ENCODE results near the gene AHCYL2.

The AHCYL2 gene

GRCh38 chr7:129386506-129386905, 161.7 kb downstream of the AHCYL2 start:
- Mint-ChIP-seq H3K27ac (no peak overlapping the region), H3K4me1 (no peaks in the 10 kb centered on the region)

GRCh38 chr7:129387537-129387936, 162.7 kb downstream of the AHCYL2 start:
- no peak for DNase-seq
- Mint-ChIP-seq H3K4me3 (no peak overlapping the region), H3K27me3 (ENCODE audit: low read depth, poor library complexity) (no peaks in the 10 kb centered on the region), H3K36me3 (ENCODE audit: low read depth) (no peaks in the 10 kb centered on the region), H3K27ac (no peak overlapping the region), H3K4me1 (no peaks in the 10 kb centered on the region), H3K9me3 (no peaks in the 10 kb centered on the region)
- TF ChIP-seq CTCF (IDR thresholded peaks at IDR 0.05): no peak

More at GRCh38 chr7:129386506-129386905, 161.7 kb downstream of the AHCYL2 start:
- Mint-ChIP-seq H3K27me3 (ENCODE audit: low read depth, poor library complexity) (no peaks in the 10 kb centered on the region), H3K4me3 (no peak overlapping the region), H3K36me3 (ENCODE audit: low read depth) (no peaks in the 10 kb centered on the region), H3K9me3 (no peaks in the 10 kb centered on the region)
- no peak for DNase-seq
- TF ChIP-seq CTCF (IDR thresholded peaks at IDR 0.05): no peak

GRCh38 chr7:129388333-129389098, 163.7 kb downstream of the AHCYL2 start:
- Mint-ChIP-seq H3K27me3 (ENCODE audit: low read depth, poor library complexity) (no peaks in the 10 kb centered on the region), H3K27ac (no peak overlapping the region), H3K36me3 (ENCODE audit: low read depth) (peaks cover under 1% of the 10 kb centered on the region), H3K4me3 (no peak overlapping the region), H3K9me3 (no peaks in the 10 kb centered on the region), H3K4me1 (no peaks in the 10 kb centered on the region)
- DNase-seq: no peak
- no peak for TF ChIP-seq CTCF (IDR thresholded peaks at IDR 0.05)

- H3K27ac Mint-ChIP-seq: no peak overlapping the region
Observed at GRCh38 chr7:129389829-129390228, 165.0 kb downstream of the AHCYL2 start.

GRCh38 chr7:129390314-129390713, 165.5 kb downstream of the AHCYL2 start:
- Mint-ChIP-seq H3K27me3 (ENCODE audit: low read depth, poor library complexity) (peaks cover 4% of the 10 kb centered on the region), H3K4me3 (no peak overlapping the region), H3K9me3 (no peaks in the 10 kb centered on the region), H3K27ac (no peak overlapping the region), H3K36me3 (ENCODE audit: low read depth) (peaks cover 12% of the 10 kb centered on the region), H3K4me1 (no peaks in the 10 kb centered on the region)
- TF ChIP-seq CTCF (IDR thresholded peaks at IDR 0.05): no peak
- no peak for DNase-seq

More at GRCh38 chr7:129389829-129390228, 165.0 kb downstream of the AHCYL2 start:
- Mint-ChIP-seq H3K4me1 (no peaks in the 10 kb centered on the region), H3K4me3 (no peak overlapping the region), H3K27me3 (ENCODE audit: low read depth, poor library complexity) (peaks cover under 1% of the 10 kb centered on the region), H3K9me3 (no peaks in the 10 kb centered on the region), H3K36me3 (ENCODE audit: low read depth) (peaks cover 7% of the 10 kb centered on the region)
- DNase-seq: no peak
- no peak for TF ChIP-seq CTCF (IDR thresholded peaks at IDR 0.05)

Data from nephron progenitor cell (in vitro differentiated cells).